Measurements from ENCODE around the gene HRH3.

DNA sequence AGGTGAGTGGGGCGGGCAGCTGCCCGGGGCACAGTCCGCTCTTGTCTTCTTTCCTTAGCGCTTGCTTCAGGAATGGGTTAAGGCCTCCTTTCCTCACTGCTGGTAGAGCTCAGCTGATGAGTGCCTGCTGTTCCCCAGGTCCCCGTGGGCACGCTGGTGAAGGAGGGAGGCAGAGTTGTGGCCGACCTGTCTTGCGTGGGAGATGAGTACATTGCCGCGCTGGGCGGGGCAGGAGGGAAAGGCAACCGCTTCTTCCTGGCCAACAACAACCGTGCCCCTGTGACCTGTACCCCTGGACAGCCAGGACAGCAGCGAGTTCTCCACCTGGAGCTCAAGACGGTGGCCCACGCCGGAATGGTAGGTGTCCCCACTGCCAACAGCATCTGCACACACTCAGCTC lies 21.6 kb downstream of the HRH3 start:
- TF ChIP-seq POLR2A (IDR thresholded peaks at IDR 0.05), result no peak
- TF ChIP-seq, protein P1, sequence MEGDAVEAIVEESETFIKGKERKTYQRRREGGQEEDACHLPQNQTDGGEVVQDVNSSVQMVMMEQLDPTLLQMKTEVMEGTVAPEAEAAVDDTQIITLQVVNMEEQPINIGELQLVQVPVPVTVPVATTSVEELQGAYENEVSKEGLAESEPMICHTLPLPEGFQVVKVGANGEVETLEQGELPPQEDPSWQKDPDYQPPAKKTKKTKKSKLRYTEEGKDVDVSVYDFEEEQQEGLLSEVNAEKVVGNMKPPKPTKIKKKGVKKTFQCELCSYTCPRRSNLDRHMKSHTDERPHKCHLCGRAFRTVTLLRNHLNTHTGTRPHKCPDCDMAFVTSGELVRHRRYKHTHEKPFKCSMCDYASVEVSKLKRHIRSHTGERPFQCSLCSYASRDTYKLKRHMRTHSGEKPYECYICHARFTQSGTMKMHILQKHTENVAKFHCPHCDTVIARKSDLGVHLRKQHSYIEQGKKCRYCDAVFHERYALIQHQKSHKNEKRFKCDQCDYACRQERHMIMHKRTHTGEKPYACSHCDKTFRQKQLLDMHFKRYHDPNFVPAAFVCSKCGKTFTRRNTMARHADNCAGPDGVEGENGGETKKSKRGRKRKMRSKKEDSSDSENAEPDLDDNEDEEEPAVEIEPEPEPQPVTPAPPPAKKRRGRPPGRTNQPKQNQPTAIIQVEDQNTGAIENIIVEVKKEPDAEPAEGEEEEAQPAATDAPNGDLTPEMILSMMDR (IDR thresholded peaks at IDR 0.05), result no peak

Measured in ovary (tissue), 3 donors.